GM04504 (cell line): Measurements from ENCODE around the gene PLEKHA7.

ENCODE experiments used
- DNase-seq: peaks from one replicate; pipeline ENCODE4 v3.0.0-alpha.2; 2012; ENCODE audit warnings: low read depth

Gene PLEKHA7

DNA sequence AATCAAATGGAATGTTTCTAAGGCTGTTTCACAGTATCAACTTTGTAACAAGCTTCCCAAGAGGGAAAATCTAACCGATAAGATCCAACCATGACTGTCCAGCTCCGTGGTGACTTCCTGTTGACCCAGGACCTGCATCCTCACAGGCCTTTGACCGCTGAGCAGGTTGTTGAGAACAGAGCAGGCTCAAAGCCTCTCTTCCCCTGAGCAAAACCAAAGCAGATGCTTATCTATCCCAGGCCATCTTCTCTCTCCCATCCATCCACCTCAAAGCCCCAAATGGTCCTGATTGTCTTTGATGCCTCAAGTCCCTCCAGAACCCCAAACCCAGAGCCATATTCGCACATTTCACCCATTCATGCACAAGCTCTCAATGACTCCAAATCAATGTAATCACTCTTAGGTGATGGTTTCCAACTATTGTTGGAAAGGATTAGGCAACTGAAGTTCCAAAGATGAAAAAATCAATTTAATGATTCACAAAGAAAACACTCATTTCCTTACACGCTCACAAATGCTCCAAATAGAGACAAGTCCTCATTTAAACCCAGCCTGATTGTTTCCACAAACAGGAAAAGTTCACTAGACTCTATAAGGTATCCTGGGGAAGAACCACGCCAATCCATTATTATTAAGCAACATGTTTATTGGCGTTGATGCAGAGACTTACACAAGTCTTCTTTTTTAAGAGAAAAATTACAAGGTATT is 227.0 kb downstream of the PLEKHA7 start:
- no peak for DNase-seq

- no peak for DNase-seq
These were observed 228.1 kb downstream of the PLEKHA7 start for GRCh38 chr11:16786131-16786530.

DNA sequence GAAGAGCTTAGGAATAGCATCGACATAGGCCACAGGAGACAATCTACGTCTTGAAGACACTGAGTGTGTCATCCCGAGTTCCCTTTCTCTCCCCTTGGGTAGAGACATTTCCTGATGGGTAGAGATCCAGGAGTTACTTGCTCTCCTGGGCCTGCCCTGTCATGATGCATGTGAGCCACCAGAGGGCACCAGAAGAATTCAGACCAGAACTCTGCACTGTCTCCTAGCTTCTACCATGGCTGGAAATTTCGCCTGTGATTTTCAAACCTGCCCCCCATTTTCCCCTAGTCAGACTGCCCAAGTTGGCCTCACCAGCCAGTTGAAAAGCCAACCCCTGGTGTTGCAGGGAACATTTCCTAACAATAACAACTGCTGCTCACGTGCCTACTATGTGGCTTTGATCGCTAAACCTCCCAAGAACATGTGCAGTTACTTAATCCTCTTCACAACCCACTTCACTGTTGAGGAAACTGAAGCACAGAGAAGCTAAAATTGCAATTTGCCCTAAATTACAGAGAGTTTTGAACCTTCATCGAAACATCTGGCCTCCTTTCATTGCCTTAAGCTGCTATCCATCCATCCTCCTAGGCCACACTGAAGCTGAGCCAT is 228.6 kb downstream of the PLEKHA7 start:
- peak; percentile 44 for DNase-seq

DNA sequence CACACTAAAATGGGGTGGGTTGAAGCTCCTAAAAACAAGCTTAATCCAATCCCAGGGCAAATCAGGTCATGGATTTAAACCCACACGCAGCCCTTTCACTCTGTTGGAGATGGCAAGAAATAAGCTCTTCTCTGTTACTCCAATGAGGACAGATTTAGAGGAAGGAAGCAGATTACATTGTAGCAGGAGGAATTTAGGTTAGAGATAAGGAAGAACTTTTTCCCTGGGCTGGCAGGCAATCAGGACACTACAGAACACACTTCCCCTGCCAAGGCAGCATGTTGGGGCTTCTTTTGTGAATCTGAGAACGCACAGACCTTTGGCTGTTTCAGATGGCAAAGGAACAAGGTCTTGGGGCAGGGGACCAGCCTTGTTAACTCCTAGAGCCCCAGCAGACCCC is 229.5 kb downstream of the PLEKHA7 start:
- no peak for DNase-seq

DNA sequence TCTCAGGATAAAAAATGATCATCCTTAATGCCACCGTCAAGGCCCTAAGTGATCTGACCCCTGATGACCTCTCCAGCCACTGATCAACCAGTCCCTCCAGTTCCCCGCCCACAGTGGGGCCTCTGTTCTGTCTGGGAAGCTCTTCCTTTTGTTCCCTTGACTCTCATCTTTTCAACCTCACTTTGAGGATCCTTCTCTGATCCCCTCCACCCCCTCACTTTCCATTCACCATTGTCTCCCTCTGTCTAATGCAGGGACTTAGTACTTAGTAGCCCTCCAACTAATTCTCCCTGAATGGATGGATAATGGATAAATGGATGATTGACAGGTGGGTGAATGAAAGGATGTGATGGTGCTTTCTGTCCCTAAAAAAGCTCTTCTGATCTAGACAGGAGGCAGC is 230.1 kb downstream of the PLEKHA7 start:
- DNase-seq, result no peak

GRCh38 chr11:16783321-16783801 is 230.9 kb downstream of the PLEKHA7 start:
- no peak for DNase-seq

DNA sequence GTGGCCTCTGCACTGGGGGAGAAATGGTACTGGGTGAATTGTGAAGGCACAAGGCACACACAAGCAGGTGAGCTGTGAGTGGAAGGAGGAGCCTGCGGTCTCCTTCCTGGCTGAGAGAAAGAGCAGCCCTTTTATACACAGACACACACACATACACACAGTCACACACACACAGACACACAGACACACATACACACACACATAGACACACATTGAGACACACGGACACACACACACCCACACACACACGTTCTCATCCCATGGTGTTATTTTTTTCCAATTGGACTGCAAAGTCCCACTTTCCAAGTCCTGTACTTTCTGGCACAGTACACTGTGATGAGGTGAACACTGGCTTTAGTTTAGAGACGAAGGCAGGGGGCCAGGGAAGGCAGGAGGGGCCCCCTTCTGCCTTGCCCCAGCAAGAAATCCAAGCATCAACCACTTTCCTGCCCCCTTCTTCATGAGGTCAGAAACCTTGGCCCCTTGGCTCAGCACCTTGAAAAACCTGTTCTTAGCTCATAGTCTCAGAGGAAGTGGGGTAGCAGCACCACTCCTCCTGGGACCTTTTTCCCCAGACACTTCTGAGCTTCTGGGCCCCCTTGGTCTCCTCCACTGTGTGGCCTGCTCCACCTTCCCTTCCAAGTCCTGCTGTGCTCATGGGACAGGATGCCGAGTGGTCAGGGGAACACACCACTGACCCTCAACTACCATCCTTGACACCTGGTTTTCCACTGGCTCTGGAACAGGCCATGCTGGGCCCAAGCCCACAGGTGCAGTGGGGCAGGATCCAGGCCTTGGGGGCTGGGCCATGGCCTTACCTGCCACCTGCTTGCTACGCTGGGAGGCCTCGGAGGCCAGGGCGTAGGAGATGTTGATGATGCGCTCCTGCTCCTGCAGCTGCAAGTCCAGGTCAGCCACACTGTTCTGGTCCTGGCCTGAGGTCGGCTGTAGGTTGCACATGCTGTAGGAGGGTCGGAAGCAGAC is 232.0 kb downstream of the PLEKHA7 start:
- no peak for DNase-seq

DNA sequence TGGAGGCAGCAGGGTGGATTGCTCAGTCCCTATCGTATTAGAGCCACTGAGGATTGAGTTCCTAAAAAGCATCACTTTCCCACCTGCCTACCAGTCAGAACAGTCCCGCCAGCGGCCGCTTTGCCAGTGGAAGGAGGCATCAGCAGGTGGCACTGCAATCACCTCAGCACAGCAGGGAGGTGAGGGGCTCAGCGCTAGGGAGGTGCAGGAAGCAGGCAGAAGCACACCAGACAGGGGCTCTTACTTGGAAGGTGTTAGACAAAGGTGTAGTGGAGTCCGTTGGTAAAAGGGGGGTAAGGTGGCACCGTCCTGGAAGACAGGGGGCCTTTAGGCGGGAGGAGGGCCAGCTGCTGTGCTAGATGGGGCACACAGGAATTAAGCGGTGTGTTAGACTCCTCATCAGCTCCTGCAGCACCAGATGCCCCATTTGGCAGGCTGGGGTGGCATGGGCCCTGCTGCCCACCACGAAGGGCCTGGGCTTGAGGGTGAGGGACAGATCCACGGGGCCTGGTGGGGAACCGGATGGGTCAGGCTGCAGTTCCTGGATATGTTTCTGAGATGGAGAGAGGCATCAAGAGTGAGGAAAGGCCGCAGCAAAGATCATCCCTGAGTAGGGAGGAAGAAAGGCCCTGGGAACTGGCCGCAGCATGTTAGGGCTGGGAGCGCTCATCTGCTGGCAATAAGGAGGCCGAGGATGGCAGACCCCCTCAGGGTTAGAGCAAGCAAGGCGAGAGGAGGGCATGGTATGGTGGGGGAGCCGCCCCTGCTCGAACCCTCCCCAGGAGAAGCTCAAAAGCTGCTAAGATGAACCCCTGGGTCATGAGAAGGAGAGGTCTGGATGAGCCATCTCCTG is 233.3 kb downstream of the PLEKHA7 start:
- DNase-seq, result no peak

DNA sequence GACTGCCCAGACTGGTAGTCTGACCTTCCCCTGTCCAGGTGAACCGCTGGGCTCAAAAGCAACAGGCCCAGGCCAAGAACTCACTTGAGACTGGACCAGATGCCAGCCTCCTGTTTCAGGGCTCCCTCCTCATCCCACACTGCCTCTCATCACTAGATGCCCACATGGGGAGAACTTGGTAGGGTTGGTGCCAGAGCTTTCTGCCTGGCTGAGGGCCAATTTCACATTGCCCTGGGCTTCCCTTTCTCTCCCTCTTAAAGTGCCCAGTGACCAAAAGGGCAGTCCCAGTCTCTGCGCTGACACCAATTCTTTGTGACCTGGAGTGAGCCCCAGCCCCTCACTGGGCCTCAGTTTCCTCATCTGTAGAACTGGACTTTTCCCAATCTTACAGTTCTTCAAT is 234.1 kb downstream of the PLEKHA7 start:
- no peak for DNase-seq

GRCh38 chr11:16779436-16779835 is 234.8 kb downstream of the PLEKHA7 start:
- no peak for DNase-seq

DNA sequence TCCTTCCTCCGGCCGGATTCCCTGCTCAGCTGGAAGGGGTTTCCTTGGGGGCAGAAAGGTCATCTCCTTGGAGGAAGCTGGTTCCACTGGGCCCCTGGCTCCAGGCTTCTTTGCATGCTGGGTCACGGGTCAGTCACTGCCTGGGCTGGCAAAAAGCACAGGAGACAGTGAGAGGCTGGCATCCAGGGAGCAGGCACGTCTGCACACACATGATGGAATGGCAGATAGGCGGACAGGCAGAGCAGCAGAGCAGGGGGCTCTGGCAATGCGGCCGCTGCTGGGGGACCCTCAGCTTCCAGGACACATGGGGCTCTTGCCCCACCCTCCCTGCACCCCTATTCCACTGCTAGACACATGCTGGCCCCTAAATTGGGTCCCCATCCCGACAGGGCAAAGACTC is 235.3 kb downstream of the PLEKHA7 start:
- DNase-seq, result no peak

DNA sequence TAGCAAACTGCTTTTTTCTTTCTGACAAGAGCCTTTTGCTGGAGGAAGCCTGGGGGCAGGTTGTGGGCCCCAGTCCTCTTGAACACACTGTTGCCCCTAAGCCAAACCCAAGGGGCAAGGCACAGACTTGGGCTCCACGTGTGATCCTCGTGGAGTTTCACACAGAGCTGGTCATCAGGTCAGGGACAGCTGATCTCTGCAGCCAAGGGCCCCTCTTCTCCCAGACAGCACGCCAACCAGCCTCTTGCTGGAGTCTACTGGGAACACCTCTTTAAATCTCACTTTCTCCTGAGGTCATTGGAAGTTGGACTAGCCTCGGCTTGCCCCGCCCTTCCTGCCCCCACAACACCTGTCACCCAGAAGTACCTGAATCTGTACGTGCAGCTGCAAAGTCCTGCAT is 235.9 kb downstream of the PLEKHA7 start:
- DNase-seq, result no peak

GRCh38 chr11:16777613-16777975 is 236.6 kb downstream of the PLEKHA7 start:
- no peak for DNase-seq

DNA sequence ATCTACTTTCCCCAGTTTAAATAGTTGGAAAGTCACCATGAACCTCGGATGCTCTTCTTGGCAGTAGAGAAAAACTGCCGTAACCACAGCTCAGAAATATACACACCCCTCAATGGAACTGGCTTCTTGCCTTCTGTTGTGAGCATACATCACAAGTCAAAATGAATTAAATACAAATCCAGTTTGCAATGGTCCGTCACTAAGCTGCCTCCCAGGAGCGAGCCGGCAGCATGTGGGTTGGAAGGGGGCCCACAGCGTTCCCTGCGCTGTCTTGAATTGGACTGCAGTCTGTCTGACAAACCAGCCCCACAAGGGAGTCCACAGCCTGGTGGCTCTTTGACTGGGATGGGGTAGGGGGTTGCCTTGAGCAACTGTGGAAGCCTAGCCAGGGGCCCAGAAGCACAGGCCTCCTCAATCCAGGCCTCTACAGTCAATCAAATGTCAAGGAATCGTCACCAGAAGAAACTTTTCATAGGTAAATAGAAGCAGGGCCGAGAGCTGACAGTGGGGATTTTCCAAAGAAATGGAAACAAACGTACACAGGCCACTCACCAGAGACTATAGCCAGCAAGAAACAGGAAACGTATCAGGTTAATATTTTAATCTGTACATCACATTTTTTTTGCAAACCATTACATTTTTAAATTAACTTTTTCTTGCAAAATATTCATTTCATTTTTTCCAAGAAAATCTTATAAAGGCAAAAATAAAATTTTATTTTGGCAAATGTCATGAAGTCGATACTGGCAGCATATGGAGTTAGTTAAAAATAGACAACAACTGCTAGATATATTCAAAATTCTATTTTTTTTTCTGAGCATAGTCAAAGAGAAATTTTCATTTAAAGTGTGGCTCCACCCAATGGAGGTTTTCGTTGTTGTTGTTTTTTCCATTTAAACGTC is 237.3 kb downstream of the PLEKHA7 start:
- no peak for DNase-seq

- no peak for DNase-seq
These were observed 238.5 kb downstream of the PLEKHA7 start for GRCh38 chr11:16775614-16776283.

GRCh38 chr11:16774936-16775613 is 239.1 kb downstream of the PLEKHA7 start:
- DNase-seq, result no peak

GRCh38 chr11:16773981-16774935 is 240.0 kb downstream of the PLEKHA7 start:
- DNase-seq, result no peak

DNA sequence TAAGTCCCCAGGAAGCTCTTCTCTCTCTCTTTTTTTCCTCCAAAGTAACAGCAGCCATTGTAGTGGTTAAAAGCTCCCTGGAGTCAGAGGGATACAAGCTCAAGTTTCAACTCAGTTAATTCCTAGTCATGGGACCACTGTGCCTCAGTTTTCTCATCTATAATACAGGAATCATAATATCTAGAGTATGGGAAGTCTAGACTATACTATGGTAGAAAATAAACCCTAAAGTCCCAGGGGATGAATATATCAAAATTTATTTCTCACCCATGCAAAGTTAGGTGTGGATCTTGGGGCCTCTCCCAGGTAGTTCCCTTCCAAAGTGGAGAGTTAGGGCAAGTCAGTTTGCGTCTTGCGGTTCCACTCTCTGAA is 242.1 kb downstream of the PLEKHA7 start:
- no peak for DNase-seq
